ENCODE data around the gene CPTP.

CPTP gene

DNA sequence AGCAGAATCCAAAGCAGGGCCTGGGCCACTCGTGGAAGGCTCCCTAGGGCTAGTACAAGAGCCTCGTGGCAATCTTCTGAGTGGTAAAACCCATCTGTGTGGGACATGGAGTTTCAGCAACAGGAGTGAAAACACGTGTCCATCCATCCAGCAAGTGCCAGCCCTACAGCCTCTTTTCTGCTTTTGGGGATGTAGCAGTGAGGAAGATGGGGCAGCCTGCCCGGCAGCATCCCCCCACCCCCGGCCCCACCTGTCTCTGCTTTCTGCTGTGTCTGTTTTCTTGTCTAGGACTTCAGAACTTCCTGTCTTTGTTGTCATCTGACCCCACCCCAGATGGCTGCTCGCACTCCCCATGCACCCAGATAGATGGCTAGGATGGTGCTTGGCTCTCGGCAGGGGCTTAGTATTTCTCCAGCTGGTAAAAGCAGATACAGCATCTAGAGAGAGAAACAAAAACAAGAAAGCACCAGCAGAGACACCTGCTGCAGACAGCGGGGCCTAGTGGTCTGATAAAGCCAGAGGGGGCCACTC is 1.5 kb downstream of the CPTP start:
- TF ChIP-seq POLR2A (IDR thresholded peaks at IDR 0.05; ENCODE audit: low read depth, low read length), result no peak
- FAIRE-seq (no peak), DNase-seq (ENCODE audit: insufficient read length, low spot score) (no peak)

DNA sequence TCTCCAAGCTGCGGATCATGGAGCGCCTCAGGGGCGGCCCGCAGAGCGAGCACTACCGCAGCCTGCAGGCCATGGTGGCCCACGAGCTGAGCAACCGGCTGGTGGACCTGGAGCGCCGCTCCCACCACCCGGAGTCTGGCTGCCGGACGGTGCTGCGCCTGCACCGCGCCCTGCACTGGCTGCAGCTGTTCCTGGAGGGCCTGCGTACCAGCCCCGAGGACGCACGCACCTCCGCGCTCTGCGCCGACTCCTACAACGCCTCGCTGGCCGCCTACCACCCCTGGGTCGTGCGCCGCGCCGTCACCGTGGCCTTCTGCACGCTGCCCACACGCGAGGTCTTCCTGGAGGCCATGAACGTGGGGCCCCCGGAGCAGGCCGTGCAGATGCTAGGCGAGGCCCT is 2.7 kb downstream of the CPTP start:
- TF ChIP-seq POLR2A (IDR thresholded peaks at IDR 0.05; ENCODE audit: low read depth, low read length), result no peak
- FAIRE-seq, result no peak
- DNase-seq (ENCODE audit: insufficient read length, low spot score), result no peak

DNA sequence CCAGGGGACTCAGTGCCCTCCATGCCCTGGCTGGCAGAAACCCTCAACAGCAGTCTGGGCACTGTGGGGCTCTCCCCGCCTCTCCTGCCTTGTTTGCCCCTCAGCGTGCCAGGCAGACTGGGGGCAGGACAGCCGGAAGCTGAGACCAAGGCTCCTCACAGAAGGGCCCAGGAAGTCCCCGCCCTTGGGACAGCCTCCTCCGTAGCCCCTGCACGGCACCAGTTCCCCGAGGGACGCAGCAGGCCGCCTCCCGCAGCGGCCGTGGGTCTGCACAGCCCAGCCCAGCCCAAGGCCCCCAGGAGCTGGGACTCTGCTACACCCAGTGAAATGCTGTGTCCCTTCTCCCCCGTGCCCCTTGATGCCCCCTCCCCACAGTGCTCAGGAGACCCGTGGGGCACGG is 3.7 kb downstream of the CPTP start:
- TF ChIP-seq POLR2A (IDR thresholded peaks at IDR 0.05; ENCODE audit: low read depth, low read length), result no peak
- FAIRE-seq, result no peak
- DNase-seq (ENCODE audit: insufficient read length, low spot score), result no peak

DNA sequence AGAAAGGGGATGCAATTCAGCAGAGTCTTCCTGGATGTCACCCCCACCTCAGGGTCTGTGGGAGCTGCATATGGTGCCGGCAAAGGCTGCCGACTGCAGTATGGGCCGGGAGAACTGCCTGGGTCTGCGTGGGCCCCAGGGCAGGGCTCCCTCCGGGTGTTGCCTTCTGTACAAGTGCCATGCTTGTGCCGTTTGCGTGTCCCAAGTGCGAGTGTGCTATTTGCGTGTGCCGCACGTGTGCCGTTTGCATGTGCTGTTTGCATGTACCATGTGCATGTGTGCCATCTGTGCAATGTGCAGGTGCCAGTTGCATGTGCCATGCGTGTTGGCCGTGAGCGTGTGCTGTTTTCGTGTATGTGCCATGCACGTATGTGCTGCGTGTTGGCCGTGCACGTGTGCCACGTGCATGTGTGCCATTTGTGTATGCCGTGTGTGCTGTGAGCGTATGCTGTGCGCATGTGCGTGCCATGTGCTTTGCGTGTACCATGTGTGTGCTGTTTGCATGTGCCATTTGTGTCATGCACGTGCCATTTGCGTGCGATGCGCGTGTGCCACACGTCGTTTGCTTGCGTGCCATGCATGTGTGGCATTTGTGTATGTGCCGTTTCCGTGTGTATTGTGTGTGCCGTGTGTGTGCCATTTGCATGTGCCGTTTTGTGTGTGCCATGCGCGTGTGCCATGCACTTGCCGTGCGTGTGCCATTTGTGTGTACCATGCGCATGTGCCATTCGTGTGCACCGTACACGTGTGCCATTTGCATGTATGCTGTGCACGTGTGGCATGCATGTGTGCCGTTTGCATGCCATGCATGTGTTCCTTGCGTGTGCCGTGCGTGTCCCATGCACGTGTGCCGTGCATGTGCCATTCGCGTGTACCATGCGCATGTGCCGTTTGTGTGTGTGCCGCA is 5.0 kb downstream of the CPTP start:
- no peak for TF ChIP-seq POLR2A (IDR thresholded peaks at IDR 0.05; ENCODE audit: low read depth, low read length)
- FAIRE-seq (no peak), DNase-seq (ENCODE audit: insufficient read length, low spot score) (no peak)

DNA sequence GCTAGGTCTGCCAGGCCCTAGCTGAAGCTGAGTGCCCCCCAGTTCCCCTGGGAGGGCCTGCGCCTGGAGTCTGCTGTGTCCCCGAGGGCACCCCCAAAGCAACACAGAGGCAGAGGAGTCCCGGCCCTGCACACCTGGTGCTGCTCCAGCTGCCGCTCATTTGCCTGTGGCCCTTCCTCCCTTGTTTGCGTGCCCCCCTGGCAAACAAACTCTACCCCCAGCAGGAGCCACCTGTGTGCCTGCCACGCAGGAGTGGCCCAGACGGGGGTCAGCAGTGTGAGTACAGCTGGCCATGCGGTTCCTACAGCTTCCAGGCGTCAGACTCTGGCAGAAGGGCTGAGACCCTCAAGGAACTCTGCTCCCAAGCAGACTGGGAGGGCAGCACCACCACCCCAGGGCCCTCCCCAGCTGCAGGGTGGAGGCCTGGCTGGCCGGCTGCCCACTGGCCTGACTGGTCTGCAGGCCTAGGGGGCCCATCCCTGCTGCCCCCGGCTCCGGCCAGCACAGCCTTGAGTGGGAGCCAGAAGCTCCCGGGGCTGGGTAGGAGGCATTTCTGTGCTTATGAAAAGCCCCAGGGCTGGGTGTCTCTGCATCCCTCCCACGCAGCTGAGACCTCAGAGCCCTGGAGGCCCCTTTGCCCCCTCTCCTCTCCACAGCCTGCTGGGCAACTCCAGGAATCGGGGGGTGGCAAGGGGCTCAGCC is 5.9 kb downstream of the CPTP start:
- no peak for TF ChIP-seq POLR2A (IDR thresholded peaks at IDR 0.05; ENCODE audit: low read depth, low read length)
- no peak for DNase-seq (ENCODE audit: insufficient read length, low spot score)
- no peak for FAIRE-seq

DNA sequence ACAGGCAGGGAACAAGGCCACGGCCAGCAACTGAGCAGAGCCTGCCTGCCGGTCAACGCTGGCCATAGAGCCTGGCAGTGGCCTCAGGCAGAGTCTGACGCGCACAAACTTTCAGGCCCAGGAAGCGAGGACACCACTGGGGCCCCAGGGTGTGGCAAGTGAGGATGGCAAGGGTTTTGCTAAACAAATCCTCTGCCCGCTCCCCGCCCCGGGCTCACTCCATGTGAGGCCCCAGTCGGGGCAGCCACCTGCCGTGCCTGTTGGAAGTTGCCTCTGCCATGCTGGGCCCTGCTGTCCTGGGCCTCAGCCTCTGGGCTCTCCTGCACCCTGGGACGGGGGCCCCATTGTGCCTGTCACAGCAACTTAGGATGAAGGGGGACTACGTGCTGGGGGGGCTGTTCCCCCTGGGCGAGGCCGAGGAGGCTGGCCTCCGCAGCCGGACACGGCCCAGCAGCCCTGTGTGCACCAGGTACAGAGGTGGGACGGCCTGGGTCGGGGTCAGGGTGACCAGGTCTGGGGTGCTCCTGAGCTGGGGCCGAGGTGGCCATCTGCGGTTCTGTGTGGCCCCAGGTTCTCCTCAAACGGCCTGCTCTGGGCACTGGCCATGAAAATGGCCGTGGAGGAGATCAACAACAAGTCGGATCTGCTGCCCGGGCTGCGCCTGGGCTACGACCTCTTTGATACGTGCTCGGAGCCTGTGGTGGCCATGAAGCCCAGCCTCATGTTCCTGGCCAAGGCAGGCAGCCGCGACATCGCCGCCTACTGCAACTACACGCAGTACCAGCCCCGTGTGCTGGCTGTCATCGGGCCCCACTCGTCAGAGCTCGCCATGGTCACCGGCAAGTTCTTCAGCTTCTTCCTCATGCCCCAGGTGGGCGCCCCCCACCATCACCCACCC is 6.7 kb downstream of the CPTP start, which contains the start of gene TAS1R3:
Gene TAS1R3, plus strand, starts transcription at position 213 of the 898 bp plus-strand sequence. Its CDS starts 66 bp downstream, at position 279.
- DNase-seq (ENCODE audit: insufficient read length, low spot score), result no peak
- no peak for TF ChIP-seq POLR2A (IDR thresholded peaks at IDR 0.05; ENCODE audit: low read depth, low read length)
- no peak for FAIRE-seq

DNA sequence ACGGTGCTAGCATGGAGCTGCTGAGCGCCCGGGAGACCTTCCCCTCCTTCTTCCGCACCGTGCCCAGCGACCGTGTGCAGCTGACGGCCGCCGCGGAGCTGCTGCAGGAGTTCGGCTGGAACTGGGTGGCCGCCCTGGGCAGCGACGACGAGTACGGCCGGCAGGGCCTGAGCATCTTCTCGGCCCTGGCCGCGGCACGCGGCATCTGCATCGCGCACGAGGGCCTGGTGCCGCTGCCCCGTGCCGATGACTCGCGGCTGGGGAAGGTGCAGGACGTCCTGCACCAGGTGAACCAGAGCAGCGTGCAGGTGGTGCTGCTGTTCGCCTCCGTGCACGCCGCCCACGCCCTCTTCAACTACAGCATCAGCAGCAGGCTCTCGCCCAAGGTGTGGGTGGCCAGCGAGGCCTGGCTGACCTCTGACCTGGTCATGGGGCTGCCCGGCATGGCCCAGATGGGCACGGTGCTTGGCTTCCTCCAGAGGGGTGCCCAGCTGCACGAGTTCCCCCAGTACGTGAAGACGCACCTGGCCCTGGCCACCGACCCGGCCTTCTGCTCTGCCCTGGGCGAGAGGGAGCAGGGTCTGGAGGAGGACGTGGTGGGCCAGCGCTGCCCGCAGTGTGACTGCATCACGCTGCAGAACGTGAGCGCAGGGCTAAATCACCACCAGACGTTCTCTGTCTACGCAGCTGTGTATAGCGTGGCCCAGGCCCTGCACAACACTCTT is 7.6 kb downstream of the CPTP start:
- TF ChIP-seq POLR2A (IDR thresholded peaks at IDR 0.05; ENCODE audit: low read depth, low read length), result no peak
- no peak for DNase-seq (ENCODE audit: insufficient read length, low spot score)
- no peak for FAIRE-seq

DNA sequence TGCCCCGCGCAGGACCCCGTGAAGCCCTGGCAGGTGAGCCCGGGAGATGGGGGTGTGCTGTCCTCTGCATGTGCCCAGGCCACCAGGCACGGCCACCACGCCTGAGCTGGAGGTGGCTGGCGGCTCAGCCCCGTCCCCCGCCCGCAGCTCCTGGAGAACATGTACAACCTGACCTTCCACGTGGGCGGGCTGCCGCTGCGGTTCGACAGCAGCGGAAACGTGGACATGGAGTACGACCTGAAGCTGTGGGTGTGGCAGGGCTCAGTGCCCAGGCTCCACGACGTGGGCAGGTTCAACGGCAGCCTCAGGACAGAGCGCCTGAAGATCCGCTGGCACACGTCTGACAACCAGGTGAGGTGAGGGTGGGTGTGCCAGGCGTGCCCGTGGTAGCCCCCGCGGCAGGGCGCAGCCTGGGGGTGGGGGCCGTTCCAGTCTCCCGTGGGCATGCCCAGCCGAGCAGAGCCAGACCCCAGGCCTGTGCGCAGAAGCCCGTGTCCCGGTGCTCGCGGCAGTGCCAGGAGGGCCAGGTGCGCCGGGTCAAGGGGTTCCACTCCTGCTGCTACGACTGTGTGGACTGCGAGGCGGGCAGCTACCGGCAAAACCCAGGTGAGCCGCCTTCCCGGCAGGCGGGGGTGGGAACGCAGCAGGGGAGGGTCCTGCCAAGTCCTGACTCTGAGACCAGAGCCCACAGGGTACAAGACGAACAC is 8.3 kb downstream of the CPTP start:
- TF ChIP-seq POLR2A (IDR thresholded peaks at IDR 0.05; ENCODE audit: low read depth, low read length), result no peak
- FAIRE-seq (no peak), DNase-seq (ENCODE audit: insufficient read length, low spot score) (no peak)

DNA sequence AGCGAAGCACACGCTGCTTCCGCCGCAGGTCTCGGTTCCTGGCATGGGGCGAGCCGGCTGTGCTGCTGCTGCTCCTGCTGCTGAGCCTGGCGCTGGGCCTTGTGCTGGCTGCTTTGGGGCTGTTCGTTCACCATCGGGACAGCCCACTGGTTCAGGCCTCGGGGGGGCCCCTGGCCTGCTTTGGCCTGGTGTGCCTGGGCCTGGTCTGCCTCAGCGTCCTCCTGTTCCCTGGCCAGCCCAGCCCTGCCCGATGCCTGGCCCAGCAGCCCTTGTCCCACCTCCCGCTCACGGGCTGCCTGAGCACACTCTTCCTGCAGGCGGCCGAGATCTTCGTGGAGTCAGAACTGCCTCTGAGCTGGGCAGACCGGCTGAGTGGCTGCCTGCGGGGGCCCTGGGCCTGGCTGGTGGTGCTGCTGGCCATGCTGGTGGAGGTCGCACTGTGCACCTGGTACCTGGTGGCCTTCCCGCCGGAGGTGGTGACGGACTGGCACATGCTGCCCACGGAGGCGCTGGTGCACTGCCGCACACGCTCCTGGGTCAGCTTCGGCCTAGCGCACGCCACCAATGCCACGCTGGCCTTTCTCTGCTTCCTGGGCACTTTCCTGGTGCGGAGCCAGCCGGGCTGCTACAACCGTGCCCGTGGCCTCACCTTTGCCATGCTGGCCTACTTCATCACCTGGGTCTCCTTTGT is 9.1 kb downstream of the CPTP start:
- DNase-seq (ENCODE audit: insufficient read length, low spot score) (no peak), FAIRE-seq (no peak)
- TF ChIP-seq POLR2A (IDR thresholded peaks at IDR 0.05; ENCODE audit: low read depth, low read length), result no peak

DNA sequence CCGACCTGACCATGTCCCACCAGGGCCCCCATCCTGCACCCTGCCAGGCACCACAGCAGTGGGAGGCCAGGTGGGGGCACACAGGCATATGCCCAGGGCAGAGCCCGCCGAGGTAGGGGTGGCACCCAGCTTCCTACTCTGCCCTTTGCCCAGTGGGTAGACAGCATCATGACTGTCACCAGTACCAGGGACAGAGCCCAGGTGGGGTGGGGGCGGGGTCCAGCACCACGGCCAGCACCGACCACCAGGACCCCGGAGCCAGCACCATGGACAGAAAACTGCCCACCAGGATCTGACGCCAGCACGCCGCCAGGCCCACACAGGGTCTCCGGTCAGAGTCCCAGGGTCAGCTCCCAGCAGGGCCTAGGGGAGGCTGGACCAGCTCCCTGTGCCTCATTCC is 10.2 kb downstream of the CPTP start:
- TF ChIP-seq POLR2A (IDR thresholded peaks at IDR 0.05; ENCODE audit: low read depth, low read length), result no peak
- FAIRE-seq, result no peak
- DNase-seq (ENCODE audit: insufficient read length, low spot score), result no peak

DNA sequence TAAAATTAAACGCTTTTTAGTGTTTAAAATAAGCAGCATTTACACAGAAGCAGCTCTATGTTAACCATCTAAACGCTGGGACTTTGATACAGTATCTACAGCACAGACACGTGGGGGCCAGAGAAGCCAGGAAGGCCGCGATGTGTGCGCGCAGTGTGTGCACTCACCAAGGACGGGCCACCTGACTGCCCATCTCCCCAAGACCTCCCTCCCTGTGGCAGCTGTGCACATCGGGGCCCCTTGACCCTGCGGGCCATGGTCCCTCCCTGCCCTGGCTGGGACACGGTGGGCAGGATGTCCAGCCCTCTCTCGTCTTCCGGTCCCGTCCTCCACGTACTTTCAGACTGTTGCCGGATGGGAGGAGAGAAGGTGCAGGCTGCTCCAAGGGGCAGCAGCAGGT is 10.7 kb downstream of the CPTP start:
- DNase-seq (ENCODE audit: insufficient read length, low spot score), result no peak
- no peak for FAIRE-seq
- TF ChIP-seq POLR2A (IDR thresholded peaks at IDR 0.05; ENCODE audit: low read depth, low read length), result no peak

DNA sequence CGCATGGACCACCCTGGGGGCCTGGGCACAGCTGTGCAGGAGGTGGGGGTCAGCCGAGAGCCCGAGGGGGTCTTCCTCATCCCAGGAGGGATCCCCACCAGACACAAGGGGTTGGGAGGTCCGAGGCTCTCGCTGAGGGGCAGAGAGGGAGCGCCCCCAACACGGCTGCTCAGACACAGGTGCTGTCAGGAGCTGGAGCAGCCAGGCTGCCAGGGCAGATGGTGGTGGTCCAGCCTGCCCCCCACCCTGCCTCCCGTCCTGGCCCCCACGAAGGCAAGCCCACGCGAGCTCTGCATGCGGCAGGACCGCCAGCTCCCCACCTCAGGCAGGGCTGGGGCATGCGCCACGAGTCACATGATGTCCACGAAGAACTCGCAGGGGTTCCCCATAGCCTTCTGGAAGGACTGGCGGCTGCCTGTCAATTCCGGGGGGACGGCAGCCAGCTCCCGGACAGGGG is 11.2 kb downstream of the CPTP start:
- FAIRE-seq (no peak), DNase-seq (ENCODE audit: insufficient read length, low spot score) (no peak)
- TF ChIP-seq POLR2A (IDR thresholded peaks at IDR 0.05; ENCODE audit: low read depth, low read length), result no peak

All from H54 (cell line).